EH (cell line): ENCODE results near the gene KCNJ4.

ENCODE experiments used
- DNase-seq: peaks from one replicate; pipeline ENCODE4 v3.0.0-alpha.2; 2015; ENCODE audit warnings: low read depth

The KCNJ4 gene

DNA sequence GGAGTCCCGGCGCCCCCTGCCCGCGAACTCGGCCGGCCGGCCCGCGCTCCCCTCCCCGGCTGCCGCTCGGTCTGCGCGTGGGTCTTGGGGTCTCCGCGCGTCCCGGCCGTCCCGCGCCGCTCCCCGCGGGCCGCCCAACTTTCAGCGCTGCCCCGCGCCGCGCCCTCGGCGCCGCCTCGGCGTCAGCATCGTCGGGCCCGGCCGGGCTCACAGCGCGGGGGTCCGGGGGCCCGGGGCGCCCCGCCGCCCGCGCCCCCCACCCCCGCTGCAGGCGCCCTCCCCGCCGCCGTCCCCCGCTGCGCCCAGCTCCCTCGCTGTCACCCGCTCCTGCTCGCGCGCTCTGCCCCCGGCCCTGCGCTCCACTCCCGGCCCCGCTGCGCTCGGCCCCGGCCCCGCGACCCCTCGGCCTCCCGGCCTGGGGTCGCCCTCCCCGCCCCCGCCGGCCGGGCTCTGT, at the start of gene KCNJ4:
Gene KCNJ4, minus strand, starts transcription at position 124 of the 454 bp plus-strand sequence. CDS start 27,067 bp downstream, outside the sequence.
- no peak for DNase-seq

DNA sequence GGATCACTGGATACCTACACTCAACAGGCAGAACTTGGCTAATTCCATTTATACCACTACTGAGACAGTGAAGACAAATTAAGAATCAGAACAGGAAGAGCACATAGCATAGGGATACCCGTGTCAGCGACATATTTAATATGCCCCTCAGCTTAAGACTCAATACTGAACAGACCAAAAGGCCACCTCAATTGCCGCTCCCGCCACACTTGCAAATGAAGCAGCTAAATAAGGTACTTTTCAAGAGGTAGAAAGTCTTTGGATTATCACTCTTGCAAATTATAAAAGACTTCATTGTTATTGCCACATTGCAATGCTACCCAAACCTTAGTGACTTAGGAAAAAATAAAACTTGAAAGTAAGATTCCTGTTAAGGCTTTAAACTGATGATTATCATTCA, 48.0 kb upstream of the KCNJ4 start:
- DNase-seq = no peak

DNA sequence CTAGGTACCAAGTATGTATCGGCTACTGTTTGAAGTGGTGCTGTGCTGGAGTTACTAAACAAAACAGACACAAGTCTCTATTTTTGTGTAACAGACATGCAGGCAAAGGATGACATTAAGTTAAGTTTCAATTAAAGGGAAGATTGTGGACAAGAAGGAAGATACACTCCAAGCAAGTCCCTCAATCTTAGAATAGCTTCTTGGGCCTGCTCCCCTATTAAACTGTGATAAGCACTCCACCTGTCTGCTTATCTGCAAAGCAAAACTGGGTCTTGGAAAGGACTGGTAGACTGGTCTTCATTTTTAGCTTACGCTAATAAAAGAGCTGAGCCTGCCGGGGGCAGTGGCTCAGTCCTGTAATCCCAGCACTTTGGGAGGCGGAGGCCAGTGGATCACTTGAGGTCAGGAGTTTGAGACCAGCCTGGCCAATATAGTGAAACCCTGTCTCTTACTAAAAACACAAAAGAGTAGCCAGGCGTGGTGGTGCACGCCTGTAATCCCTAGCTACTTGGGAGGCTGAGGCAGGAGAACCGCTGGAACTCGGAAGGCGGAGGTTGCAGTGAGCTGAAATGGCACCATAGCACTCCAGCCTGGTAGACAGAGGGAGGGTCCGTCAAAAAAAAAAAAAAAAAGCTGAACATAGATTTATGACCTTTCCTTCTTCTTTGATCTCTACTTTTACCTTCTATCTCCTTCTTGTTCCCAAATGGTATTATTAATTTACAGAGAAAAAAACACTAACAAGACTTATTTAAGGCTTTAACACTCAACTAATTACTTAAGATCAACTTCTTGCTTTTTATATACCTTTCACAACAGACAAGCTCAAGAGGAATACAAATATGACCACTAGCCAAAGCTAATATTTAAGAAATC, 47.0 kb upstream of the KCNJ4 start:
- DNase-seq = no peak

DNA sequence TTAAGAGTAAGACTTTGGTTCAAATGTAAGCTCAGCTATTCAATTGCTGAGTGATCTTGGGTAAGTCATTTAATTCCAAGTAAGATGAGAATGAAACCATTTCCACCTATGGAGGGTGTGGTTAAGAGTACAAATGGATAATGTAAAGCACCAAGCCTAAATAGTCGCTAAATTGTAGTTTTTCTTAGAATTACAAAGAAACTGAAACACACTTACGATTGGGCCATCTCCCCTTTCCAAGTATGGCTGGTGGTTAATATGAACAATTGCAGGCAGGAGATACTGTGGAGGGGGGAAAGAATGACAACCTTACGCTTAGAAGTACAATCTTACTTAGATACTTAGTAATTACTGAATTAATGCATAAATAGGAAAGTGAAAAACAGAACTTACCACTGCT, 42.9 kb upstream of the KCNJ4 start:
- DNase-seq = no peak

DNA sequence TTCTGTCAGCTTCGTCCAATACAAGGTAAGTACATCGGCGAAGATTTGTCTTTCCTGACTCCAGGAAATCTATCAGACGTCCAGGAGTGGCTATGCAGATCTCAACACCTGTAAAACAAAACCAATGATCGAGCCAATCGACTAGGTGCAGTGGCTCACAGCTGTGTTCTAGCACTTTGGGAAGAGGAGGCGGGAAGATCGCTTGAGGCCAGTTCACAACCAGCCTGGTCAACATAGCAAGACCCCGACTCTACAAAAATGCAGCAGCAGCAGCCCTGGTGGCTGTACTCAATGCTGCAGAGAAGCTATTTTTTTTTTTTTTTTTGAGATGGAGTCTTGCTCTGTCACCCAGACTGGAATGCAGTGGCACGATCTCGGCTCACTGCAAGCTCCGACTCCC, 39.9 kb upstream of the KCNJ4 start:
- no peak for DNase-seq

DNA sequence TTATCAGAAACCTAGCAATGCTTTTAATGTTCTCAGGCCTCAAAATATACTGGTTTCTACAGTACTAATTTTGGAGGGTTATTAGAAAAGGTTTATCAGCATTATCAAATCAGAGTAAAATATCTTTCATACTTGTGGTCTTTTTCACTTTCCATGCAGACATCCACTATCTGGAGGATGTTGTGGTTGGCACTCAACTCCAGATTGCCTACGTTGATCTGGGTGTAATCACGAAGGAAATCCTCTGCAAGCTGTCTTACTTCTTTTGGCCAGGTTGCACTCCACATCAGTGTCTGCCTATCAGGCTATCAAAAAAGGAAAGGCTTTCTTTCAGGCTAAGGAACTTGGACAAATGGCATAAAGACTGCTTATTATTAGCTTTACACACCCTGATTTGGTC, 39.5 kb upstream of the KCNJ4 start:
- DNase-seq = peak; percentile 84

DNA sequence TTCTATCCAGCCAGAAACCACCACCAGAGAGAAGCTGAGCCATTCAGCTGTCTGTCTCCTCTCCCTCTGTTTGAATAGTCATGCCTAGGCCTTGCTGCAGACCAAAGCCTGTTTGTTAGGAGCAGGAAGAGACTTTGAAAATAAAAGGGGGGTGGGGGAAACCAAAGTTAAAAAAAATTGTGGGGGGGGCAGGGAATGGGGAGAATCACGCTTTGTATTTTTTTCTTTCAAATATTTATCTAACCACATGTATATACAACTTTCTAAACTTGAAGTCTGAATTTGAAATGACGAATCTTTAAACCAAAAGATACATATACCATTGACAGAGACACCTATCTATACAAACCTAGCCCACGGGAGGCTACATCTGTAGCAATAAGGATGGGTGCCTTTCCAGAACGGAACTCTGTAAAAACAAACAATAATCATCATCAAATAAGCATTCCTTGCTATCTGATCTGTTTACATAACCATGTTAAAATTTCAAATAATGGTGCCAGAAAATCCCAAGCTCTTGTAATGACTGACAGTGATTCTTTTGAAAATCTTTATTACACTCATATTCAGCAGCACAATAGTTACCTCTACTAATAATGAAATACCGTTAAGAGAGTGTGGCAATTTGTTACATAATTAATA, 36.8 kb upstream of the KCNJ4 start:
- no peak for DNase-seq

DNA sequence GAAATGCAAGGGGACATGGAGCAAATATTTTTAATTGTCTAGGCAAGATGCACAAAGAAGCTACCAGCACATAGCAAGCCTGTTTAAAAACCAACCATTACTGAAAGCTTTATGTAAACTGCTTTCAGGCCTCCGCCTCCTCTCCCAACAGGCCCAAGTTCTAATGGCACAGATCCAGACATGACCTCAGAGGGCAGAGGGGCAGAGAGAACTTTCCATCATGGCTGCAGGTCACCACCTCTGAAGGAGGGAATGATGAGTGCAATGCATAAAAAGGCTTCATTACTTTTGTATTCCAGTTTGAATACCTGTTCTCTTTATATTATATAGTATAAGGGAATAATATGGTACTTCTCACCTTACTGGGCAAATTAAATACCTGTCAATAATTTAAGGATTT, 35.9 kb upstream of the KCNJ4 start:
- peak; percentile 63 for DNase-seq

DNA sequence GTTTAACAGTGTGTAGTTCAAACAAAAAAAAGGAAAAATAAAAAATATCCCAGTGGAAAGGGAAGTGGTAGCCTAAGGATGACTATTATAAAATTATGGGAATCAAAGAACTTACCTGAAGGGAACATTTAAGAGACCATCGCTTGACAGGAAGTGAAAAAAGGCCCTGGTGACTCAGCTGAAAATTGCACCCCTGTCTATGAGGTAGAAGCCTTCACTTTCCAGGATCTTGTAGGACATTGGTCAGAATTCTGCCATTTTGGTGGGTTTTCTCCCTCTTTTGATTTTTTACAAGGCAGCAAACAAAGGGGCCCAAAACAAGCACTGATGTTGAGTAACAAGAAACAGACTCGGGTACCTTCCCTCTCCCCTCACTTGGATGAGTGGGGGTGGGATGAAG, 35.5 kb upstream of the KCNJ4 start:
- no peak for DNase-seq

DNA sequence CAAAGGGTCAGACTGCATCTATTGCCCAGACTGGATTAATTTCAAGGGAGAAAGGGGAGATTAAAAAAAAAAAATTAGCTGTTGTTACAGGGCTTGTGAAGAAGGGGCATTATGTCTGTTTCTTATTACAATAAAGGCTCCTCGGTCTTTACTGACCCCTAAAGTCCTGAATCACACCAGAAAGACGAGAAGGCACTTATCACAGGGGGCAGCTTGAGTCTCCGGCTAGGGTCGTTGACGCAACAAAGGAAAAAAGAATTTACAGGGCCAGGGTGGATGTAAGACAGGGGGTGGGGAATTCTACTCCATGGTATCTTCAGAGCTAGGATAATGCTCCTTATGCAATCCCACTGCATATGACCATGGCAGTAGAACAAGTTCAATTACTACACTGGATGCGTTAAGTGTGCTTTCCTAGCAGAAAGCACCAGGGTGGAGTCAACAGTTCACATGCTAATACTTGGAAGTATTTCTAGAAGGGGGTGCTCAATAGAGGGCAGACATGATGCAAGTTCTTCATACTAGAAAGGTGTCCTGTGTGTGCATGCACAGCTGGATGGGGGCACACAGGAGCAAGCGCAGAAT, 34.7 kb upstream of the KCNJ4 start:
- no peak for DNase-seq

DNA sequence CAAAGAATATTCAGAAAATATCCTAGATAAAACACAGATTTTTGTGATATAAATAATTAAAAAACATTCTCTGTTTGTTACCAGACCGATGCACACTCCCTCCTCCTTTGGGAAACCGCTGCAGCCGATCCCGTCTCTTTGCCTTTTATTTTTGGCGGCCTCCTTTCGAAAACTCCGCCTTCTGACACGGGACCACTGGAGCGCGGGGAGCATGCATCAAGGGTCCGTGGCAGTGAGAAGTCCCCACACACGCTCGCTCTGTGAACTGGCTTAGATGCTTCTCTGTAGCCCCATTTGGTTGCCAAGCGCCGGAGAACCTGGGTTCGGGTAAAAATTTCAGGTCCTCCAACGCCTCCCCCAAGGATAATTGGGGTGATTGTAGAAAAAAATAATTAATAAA, 34.1 kb upstream of the KCNJ4 start:
- DNase-seq = no peak

DNA sequence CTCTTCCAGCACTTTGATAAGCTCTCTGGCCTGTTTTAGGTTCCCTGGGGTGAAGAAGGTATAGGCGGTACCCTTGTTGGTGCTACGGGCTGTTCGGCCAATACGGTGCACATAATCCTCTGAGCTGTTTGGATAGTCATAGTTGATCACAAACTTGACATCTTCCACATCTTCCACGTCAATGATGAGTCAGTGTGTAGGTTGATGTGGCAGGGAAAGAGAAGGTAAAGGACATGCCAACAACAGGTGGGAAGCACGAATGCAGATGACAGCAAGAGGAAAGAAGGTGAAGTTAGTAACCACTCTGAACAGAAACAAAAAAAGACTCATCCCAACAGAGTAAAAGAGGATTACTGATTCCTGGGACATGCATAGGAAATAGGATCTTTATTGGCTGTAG, 32.9 kb upstream of the KCNJ4 start:
- no peak for DNase-seq

DNA sequence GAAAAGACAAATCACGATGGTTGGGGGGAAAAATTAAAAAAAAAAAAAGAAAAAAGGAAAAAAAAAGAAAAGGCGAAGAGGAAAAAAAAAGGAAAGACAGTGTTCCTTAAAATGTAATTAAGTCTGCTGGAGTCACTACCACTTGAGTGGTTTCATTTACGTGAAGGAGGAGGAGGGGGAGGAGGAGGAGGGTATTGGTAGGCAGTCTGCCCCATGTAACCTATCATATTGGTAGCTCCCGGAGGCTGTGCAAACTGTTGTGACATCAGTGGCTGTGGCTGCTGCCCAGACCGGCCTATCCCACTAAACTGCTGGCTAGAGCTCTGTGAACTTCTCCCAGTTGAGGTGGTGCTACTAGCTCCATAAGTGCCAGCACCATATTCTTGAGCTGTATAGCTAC, 30.8 kb upstream of the KCNJ4 start:
- DNase-seq = no peak

DNA sequence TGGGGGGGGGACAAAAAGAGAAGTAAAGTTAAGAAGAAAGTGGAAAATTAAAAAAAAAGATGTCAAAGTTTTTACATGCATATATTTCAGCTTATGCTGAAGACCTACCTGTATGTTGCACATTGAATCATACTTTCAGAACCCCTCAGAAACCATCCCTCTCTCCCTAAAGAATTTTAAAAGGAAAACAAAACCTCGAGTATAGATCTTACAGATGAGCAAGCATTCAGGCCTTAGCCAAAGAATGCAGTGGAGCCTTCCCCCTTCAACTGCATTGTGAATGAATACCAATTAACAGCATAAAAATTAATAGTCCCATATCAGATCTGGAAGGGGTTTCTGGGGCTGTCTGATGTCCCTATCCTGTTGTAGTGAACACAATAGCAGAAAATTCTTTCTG, 29.2 kb upstream of the KCNJ4 start:
- no peak for DNase-seq

DNA sequence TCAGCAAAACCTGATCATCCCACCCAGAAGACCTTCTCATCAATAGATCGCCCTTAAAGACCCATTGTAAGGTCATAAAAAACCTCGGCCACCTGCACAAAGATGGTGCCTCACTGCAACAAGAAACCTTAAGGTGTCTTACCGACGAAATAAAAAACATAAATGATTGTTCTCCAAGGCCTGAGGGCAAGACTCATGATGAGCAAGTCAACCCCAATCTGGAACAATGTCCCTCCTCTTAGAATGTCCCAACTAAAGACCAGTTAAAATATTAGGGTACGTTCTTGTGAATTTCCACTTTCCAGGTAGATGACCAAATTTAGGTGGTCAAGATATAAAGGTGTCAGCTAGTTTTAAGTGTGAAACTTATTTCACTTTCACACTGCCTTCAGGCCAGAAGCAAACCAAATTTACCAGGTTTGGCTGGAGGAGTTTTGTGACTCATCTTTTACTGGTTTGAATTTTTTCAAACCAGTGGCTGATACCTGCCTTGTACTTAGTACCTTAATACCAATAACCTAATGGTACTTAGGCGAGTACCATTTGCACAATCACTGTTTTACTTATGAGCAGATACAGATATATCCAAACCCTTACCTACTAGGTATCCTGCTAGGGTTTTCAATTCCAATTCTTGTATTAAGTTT, 27.8 kb upstream of the KCNJ4 start:
- no peak for DNase-seq

DNA sequence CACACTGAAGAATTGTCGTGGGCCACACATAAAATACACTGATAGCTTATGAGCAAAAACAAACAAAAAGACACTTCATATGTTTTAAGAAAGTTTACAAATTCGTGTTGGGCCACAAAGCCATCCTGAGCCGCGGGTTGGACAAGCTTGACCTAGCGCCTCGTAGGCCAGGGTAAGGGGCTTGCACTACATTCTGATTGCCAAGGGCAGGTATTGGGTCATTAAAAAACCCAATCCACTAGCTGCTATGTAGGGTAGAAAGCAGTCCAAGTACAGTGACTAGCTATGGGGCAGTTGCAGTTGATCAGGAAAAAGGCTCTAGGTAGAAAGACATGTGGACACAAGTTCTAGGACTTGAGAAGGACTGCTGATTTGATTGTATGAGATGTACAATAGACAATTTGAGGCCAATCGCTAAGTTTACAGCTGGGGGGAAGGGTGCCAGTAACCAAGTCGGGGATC, 26.9 kb upstream of the KCNJ4 start:
- DNase-seq = no peak

DNA sequence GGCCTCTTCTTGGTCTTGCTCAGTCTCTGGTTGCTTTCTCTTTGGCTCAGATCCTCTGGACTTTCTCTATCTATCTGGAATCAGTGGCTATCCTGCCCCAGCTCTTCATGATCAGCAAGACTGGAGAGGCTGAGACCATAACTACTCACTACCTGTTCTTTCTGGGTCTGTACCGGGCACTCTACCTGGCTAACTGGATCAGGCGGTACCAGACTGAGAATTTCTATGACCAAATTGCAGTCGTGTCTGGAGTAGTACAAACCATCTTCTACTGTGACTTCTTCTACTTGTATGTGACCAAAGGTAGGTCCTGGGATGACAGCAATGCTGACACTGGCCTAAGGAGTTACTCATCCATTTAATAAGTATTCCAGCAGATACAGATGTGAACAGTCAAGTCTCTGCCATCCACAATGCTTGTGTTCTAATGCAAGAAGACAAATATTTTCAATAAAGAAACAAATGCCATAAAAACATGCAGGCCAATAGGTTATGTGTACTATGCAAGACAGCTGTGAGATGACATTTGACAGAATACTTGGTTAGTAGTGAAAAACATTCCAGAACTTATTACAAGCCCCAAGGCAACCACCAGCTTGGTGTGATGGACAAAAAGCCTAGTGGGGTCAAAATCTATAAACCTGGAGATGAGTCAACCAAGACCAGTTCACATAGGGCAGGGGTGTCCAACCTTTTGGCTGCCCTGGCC, 26.3 kb upstream of the KCNJ4 start:
- peak; percentile 66 for DNase-seq

DNA sequence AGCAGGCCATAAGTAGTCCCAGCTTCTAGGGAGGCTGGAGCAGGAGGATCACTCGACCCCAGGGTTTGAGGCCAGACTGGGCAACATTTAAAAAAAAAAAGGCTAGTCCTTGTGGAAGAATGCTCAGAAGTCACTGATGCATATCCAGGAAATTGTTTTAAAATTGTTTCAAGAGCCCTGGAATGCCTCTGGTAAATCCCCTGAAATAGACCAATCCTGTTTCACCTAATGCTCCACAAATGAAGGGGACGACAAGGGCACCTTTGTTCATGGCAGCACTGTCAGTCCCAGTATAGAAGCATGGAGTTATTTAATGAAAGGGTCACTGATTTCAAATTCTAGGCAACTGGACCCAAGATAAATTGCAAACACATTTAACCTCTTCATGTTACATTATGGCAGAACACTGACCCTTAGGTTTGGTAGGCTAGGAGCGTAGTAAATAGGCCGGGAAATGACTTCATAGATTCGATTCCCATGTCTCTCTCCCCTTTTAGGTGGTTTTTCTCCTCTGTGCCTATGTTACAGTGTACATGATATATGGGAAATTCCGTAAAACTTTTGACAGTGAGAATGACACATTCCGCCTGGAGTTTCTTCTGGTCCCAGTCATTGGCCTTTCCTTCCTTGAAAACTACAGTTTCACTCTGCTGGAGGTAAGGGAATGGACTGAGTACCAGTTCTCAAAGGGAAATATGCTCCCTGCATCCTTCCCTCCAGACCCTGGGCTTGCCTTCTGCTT, 24.3 kb upstream of the KCNJ4 start:
- DNase-seq = no peak

DNA sequence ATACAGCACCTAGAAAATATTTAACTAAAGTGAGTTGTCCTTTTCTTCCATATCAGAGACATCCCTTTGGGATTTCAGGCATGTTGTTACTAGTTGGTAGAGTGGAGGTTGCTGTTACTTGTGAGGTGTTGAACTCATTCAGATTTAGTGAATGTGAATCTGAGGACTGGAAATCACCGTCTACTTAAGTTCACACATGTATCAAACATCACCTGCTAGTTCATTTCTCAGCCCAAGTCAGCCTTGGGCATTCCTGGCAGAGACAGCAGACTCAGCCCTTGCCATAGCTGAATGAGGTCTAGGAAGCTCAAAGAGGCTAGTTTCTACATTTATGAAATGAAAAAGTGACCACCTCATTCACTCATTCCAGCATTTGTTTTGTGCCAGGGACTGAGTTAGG, 22.6 kb upstream of the KCNJ4 start:
- DNase-seq = no peak

DNA sequence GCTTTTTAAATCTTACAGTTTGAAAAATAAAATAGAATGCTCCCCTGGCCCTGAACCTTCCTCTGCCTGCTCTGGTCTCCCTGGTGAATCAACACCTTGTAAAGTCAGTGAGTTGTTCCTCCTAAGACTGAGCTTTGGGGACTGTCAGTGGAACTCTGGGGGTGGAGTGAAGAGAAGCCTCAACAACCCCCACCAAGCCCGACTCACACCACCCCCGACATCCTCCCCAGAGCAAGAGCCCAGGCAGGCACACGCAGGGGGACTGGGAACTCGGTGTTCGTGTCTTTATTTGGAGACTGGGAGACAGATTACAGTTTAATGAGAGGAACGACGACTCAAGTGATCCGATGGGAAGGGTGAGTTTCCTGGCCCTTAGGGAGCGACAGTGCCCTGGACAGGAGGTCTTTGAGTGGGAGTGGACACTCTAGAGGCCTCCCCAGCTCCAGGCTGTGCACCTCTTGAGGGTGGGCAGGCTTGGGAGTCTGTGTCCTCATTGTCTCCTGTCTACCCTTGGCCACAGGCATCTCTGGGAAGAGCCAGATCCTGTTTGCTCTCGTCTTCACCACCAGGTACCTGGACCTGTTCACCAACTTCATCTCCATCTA, 19.1 kb upstream of the KCNJ4 start:
- DNase-seq = no peak

DNA sequence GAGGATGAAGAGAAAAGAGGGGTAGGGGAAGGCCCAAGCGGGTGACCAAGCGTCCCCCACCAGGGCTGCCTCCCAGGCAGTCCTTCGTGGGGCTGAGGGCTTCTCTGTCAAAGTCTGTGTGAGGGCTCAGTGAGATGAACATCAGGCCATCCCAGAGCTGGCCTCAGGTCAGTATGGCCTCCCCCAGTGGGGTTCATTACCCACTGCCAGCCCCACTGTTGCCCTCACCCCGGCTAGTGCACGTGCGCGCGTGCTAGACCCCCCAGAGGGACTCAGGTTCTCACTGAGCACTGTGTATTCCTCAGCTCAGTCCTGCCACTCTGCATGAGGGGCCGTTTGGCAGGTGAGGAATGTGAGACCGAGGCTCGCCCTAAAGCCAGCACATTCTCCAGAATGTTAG, 16.2 kb upstream of the KCNJ4 start:
- DNase-seq = no peak
